GM06990 (cell line): ENCODE measurements around the gene USP34.
"Not testable (repeated sequence)": the region's sequence is repeated elsewhere in the genome, so short reads cannot be mapped to it uniquely, and the experiment has no call there.

Experiments
- DNase-seq: peaks from one replicate; pipeline ENCODE4 v3.0.0-alpha.2; 2011; ENCODE audit not compliant: insufficient read length; ENCODE audit errors: extremely low read depth
- H3K27me3 ChIP-seq: replicated peaks from 2 replicates; pipeline ENCODE4 v1.6.0; 2011; ENCODE audit warnings: low read length; ENCODE audit not compliant: control insufficient read depth, insufficient read depth
- H3K36me3 ChIP-seq: 2 replicates; pipeline ENCODE4 v1.5.1; 2011; ENCODE audit warnings: low read length; ENCODE audit not compliant: control insufficient read depth, insufficient read depth
- H3K4me3 ChIP-seq: replicated peaks from 2 replicates; pipeline ENCODE4 v1.5.1; 2011; ENCODE audit warnings: low read depth, mild to moderate bottlenecking, control low read depth, low read length
- CTCF ChIP-seq: IDR thresholded peaks from 2 replicates; pipeline ENCODE4 v1.5.1; 2011; ENCODE audit warnings: low read length, control low read depth, mild to moderate bottlenecking, inconsistent platforms; ENCODE audit not compliant: insufficient read depth, poor library complexity, severe bottlenecking

Gene USP34

GRCh38 chr2:61463769-61464475 lies 7.0 kb downstream of the USP34 start:
- no peak overlapping the region for H3K4me3 ChIP-seq
- no peak for DNase-seq
- H3K27me3 ChIP-seq: no peaks in the 10 kb centered on the region
- no peak for TF ChIP-seq CTCF
- H3K36me3 ChIP-seq: no peaks in the 10 kb centered on the region

- no peak overlapping the region for H3K4me3 ChIP-seq
- no peaks in the 10 kb centered on the region for H3K27me3 ChIP-seq
- DNase-seq: no peak
- TF ChIP-seq CTCF: no peak
- H3K36me3 ChIP-seq: no peaks in the 10 kb centered on the region
Observed at GRCh38 chr2:61461404-61461803, 9.5 kb downstream of the USP34 start.

GRCh38 chr2:61460163-61460562 lies 10.7 kb downstream of the USP34 start:
- no peak for DNase-seq
- Histone ChIP-seq H3K36me3 (no peaks in the 10 kb centered on the region), H3K27me3 (no peaks in the 10 kb centered on the region), H3K4me3 (no peak overlapping the region)
- TF ChIP-seq CTCF: no peak

- DNase-seq: no peak
- no peaks in the 10 kb centered on the region for H3K36me3 ChIP-seq
Observed at GRCh38 chr2:61456746-61457420, 14.0 kb downstream of the USP34 start.

GRCh38 chr2:61456070-61456745 lies 14.7 kb downstream of the USP34 start:
- Histone ChIP-seq H3K4me3 (no peak overlapping the region), H3K36me3 (no peaks in the 10 kb centered on the region; the same call in 1 of the 2 replicates), H3K27me3 (no peaks in the 10 kb centered on the region)
- DNase-seq: no peak
- TF ChIP-seq CTCF: no peak

More at GRCh38 chr2:61456746-61457420, 14.0 kb downstream of the USP34 start:
- H3K27me3 ChIP-seq: no peaks in the 10 kb centered on the region
- H3K4me3 ChIP-seq: no peak overlapping the region
- TF ChIP-seq CTCF: no peak

- DNase-seq, H3K27me3 ChIP-seq, H3K4me3 ChIP-seq, H3K36me3 ChIP-seq: not testable (repeated sequence)
Observed at GRCh38 chr2:61454972-61455371, 15.9 kb downstream of the USP34 start.
